ENCODE measurements around the gene PPP1R3C. TPM values are rescaled to one million over a fixed set of nuclear protein-coding genes. Genes with fewer than 3 reads are reported as not detected.

The PPP1R3C gene
- total RNA-seq: 1.8 and 8.2 TPM in 2 replicates

DNA sequence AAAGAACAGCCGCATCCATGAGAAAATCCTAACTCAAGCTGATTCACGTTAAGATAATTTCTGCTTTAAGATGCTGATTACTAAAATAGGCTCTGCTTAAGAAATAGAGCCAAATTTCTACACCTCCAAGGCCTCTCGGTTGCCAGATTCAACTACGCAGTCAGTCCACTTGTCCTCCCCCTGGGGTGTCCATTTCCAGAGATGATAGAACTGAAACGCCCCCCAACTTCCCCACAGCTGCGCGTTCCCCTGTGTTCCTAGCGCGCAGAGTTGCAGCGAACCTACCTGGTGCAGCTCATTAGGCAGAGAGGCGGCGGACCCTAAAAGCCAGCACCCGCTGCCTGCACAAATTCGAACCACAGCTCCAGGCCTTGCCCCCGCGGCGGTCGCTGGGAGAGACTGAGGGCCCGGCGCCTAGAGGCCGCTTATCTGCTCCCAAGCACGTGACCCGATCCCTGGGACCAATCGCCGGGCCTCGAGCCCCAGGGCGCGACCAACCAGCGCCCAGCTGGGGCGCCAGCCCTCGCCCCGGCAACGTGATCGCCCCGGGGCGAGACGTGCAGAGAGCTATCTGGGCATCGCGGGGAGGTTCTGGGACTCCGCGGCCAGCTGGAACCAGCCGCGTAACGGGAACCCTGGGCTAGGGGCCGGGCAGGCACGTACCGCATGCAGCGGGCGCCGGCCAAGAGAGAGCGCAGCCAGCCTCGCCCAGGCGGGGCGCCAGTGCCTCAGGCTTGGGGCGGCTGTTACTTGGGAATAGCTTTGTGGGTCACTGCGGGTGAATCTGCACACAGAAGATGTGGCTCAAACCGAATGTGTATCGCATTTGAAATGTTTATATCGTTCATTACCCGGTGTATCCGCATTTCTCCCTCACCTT is at the start of gene PPP1R3C:
Gene PPP1R3C, minus strand, starts transcription at position 401 of the 880 bp plus-strand sequence. Its CDS starts 102 bp downstream, at position 299.

Other genes with a start within 250 kb of the PPP1R3C start
- gene HECTD2, start 222.7 kb downstream of the PPP1R3C start, total RNA-seq: 4.2 and 6.8 TPM in 2 replicates
- gene TNKS2, start 165.4 kb upstream of the PPP1R3C start, total RNA-seq: 21.0 and 26.0 TPM in 2 replicates